Measurements from ENCODE around the gene FIGN.

DNA sequence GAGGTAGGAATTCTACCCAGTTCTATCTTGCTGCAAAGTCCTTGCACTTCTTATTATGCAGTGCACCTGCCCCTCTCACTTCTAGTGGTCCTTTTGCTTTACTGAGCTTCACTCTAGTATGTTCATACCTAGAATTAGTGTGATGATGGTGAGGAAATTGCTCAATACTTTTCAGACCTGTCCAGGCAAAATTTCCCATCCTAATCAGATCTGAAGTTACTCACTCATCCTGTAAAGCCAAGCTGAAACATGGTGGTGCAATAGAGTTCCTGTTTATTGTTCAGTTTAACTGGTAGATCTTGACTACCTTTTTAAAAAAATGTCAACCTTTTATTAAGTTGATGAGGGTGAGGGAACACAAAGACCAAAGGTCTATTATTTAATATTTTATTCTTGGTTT is 12.6 kb upstream of the FIGN start:
- no peak for TF ChIP-seq BRCA1 (IDR thresholded peaks at IDR 0.05; ENCODE audit: low read depth, low read length)
- TF ChIP-seq SUZ12 (IDR thresholded peaks at IDR 0.05; ENCODE audit: unreplicated experiment) = no peak
- TF ChIP-seq TCF3 (IDR thresholded peaks at IDR 0.05; ENCODE audit: borderline replicate concordance, insufficient read depth, low read depth, low read length) = no peak
- TF ChIP-seq POLR2A (IDR thresholded peaks at IDR 0.05; ENCODE audit: low read depth, low read length) = no peak
- TF ChIP-seq TCF12 (IDR thresholded peaks at IDR 0.05; ENCODE audit: low read depth, low read length) = no peak
- TF ChIP-seq, protein P1, sequence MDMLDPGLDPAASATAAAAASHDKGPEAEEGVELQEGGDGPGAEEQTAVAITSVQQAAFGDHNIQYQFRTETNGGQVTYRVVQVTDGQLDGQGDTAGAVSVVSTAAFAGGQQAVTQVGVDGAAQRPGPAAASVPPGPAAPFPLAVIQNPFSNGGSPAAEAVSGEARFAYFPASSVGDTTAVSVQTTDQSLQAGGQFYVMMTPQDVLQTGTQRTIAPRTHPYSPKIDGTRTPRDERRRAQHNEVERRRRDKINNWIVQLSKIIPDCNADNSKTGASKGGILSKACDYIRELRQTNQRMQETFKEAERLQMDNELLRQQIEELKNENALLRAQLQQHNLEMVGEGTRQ (IDR thresholded peaks at IDR 0.05; ENCODE audit: borderline replicate concordance, low read depth, low read length) = no peak
- TF ChIP-seq, protein P2, sequence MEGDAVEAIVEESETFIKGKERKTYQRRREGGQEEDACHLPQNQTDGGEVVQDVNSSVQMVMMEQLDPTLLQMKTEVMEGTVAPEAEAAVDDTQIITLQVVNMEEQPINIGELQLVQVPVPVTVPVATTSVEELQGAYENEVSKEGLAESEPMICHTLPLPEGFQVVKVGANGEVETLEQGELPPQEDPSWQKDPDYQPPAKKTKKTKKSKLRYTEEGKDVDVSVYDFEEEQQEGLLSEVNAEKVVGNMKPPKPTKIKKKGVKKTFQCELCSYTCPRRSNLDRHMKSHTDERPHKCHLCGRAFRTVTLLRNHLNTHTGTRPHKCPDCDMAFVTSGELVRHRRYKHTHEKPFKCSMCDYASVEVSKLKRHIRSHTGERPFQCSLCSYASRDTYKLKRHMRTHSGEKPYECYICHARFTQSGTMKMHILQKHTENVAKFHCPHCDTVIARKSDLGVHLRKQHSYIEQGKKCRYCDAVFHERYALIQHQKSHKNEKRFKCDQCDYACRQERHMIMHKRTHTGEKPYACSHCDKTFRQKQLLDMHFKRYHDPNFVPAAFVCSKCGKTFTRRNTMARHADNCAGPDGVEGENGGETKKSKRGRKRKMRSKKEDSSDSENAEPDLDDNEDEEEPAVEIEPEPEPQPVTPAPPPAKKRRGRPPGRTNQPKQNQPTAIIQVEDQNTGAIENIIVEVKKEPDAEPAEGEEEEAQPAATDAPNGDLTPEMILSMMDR (IDR thresholded peaks at IDR 0.05 in 2 of 3, conservative IDR thresholded peaks at IDR 0.05 in 1 of 3; ENCODE audit: control insufficient read depth in 2 of 3, extremely low read depth in 1 of 3, insufficient read depth in 1 of 3, low read depth in 3 of 3, low read length in 3 of 3) = no peak
- TF ChIP-seq YBX1 (IDR thresholded peaks at IDR 0.05) = no peak
- TF ChIP-seq GABPA (IDR thresholded peaks at IDR 0.05; ENCODE audit: low read depth) = no peak
